Left lung (tissue), 10 donors: ENCODE measurements around the gene NTM. TPM values are rescaled to one million over a fixed set of nuclear protein-coding genes. Genes with fewer than 3 reads are reported as not detected.

Experiments used
- ATAC-seq: fragments of 200-7000 bp; cut with Tn5 transposase; one replicate; pipeline ENCODE4 v1.9.1; 2020; ENCODE audit warnings: moderate library complexity
- DNase-seq, 4 donors: peaks; one replicate each; pipeline ENCODE4 v3.0.0-alpha.2; 2013 to 2020
- H3K27ac ChIP-seq, 2 donors: fragments of 200-600 bp; sonication (generic) in 1 of 2; one replicate each; pipeline versions ENCODE4 v1.5.0 to v1.8.0; 2020 to 2021
- H3K27me3 ChIP-seq, 2 donors: fragments of 200-600 bp; sonication (generic) in 1 of 2; one replicate each; pipeline versions ENCODE4 v1.5.0 to v1.8.0; 2020 to 2021
- H3K36me3 ChIP-seq, 2 donors: fragments of 200-600 bp; sonication (generic) in 1 of 2; one replicate each; pipeline versions ENCODE4 v1.5.0 to v1.8.0; 2020 to 2021
- H3K4me1 ChIP-seq, 2 donors: fragments of 200-600 bp; one replicate each; pipeline ENCODE4 v1.8.0; 2021
- H3K4me3 ChIP-seq, 2 donors: fragments of 200-600 bp; sonication (generic) in 1 of 2; one replicate each; pipeline versions ENCODE4 v1.5.0 to v1.8.0; 2020 to 2021; ENCODE audit warnings: mild to moderate bottlenecking in 1 of 2
- H3K9me3 ChIP-seq, 2 donors: fragments of 200-600 bp; sonication (generic) in 1 of 2; one replicate each; pipeline versions ENCODE4 v1.5.0 to v1.8.0; 2020 to 2021
- intact Hi-C, 2 donors: fragments of 100-400 bp; cut with DNase I; formaldehyde crosslinking; loops; one replicate each; pipeline versions ENCODE4 v1.11.2 to v1.14.2; 2022
- polyA plus RNA-seq, 6 donors: library from polyadenylated mRNA; unstranded; fragments of 120-200 nt; gene quantifications; one replicate each; pipeline ENCODE4 v1.2.1, GENCODE V29; 2013; ENCODE audit not compliant: insufficient read length in 6 of 6
- total RNA-seq, 2 donors: library from RNA; stranded (reverse); fragmentation: NEBNext Ultra II Directional; extraction: Animal tissue kit (Norgen Biotek cat#: 25700); gene quantifications; one replicate each; pipeline ENCODE4 v1.2.1, GENCODE V29; 2021
- TF ChIP-seq, protein P1 (sequence below), 2 donors: fragments of 200-600 bp; sonication (generic) in 1 of 2; IDR thresholded peaks; one replicate each; pipeline versions ENCODE4 v1.5.0 to v1.8.0; 2021; ENCODE audit warnings: antibody characterized with exemption in 2 of 2
- donor health status: DM: no; HTN: yes; CAD: no.
- donor health status: DM: no; HTN: no; CAD: no.

NTM gene
- total and polyA plus RNA-seq, 8 donors = 9.5 to 31.0 (median 21.1) TPM

DNA sequence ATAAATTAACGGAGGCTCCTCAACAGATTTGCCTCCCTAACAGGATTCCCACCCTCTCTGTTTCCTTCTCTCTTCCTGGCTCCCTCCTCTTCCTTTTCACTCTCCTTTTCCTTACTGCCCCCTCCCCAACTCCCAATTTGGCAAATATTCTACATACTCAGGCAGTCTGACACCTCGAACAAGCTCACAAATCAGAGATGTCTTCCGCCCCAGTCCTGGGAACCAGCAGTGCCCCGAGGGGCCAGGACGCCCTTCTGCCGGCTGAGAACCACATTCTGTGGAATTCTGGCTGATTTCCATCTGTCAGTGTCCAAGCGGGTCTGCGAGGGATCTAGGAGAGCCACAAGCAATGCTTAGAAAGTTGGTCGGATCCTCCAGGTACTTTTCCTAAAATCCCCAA, 94.0 kb downstream of the NTM start:
- peaks cover 3 to 31% of the 10 kb centered on the region in 2 donors for H3K27me3 ChIP-seq
- DNase-seq = no peak
- ATAC-seq = no peak
- H3K9me3 ChIP-seq = no peaks in the 10 kb centered on the region
- H3K27ac ChIP-seq = no peak overlapping the region
- intact Hi-C loops = no loop called here
- H3K4me1 ChIP-seq = no peaks in the 10 kb centered on the region
- no peak overlapping the region for H3K4me3 ChIP-seq
- H3K36me3 ChIP-seq = no peaks in the 10 kb centered on the region
- TF ChIP-seq, protein P1, sequence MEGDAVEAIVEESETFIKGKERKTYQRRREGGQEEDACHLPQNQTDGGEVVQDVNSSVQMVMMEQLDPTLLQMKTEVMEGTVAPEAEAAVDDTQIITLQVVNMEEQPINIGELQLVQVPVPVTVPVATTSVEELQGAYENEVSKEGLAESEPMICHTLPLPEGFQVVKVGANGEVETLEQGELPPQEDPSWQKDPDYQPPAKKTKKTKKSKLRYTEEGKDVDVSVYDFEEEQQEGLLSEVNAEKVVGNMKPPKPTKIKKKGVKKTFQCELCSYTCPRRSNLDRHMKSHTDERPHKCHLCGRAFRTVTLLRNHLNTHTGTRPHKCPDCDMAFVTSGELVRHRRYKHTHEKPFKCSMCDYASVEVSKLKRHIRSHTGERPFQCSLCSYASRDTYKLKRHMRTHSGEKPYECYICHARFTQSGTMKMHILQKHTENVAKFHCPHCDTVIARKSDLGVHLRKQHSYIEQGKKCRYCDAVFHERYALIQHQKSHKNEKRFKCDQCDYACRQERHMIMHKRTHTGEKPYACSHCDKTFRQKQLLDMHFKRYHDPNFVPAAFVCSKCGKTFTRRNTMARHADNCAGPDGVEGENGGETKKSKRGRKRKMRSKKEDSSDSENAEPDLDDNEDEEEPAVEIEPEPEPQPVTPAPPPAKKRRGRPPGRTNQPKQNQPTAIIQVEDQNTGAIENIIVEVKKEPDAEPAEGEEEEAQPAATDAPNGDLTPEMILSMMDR (IDR thresholded peaks at IDR 0.05) = no peak

DNA sequence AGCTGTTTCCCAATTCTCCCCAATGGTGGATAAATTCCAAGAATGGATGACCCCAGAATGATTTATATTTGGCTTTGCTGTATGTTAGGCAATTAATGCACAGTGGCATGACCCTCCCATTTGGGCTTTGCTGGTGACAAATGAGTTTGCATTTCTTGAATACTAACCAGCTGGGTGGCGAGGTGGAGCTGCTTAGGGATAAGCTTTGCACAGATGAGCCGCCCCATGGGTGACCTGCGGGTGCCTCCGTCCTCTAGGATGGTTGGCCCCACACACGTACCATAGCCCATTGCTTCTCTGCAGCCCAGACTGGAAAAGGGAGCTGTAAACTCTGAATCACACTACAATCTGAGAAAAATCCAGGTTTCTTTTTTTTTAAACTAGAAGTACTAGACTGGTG, 94.6 kb downstream of the NTM start:
- peaks cover 3 to 31% of the 10 kb centered on the region in 2 donors for H3K27me3 ChIP-seq
- intact Hi-C loops = no loop called here
- no peaks in the 10 kb centered on the region for H3K4me1 ChIP-seq
- H3K36me3 ChIP-seq = no peaks in the 10 kb centered on the region
- TF ChIP-seq, protein P1 (IDR thresholded peaks at IDR 0.05) = no peak
- H3K27ac ChIP-seq = no peak overlapping the region
- ATAC-seq (no peak), DNase-seq (no peak)
- no peak overlapping the region for H3K4me3 ChIP-seq
- H3K9me3 ChIP-seq = no peaks in the 10 kb centered on the region

DNA sequence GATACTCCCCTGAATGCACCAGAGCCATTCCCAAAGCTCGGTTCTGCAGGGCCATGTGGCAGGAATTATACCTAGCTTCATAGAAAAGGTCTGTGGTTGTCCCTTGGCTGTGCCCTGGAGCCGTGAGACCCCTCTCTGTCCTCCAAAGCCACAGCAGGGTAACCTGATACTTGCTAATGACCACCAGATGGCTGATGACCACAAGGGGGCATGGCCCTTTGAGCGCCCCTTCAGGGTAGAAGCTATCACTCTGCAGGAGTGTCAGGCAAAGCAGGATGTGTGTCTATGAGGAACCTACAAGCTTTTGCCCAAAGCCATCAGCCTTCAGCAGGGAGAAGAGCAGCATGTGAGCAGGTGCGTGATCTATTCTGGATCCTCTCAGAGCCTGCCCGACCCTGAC, 95.3 kb downstream of the NTM start:
- Histone ChIP-seq H3K4me1 (no peaks in the 10 kb centered on the region), H3K36me3 (no peaks in the 10 kb centered on the region), H3K27ac (no peak overlapping the region), H3K27me3 (peaks cover 3 to 34% of the 10 kb centered on the region in 2 donors), H3K9me3 (no peaks in the 10 kb centered on the region), H3K4me3 (no peak overlapping the region)
- intact Hi-C loops = no loop called here
- ATAC-seq (no peak), DNase-seq (no peak)
- TF ChIP-seq, protein P1 (IDR thresholded peaks at IDR 0.05) = no peak

DNA sequence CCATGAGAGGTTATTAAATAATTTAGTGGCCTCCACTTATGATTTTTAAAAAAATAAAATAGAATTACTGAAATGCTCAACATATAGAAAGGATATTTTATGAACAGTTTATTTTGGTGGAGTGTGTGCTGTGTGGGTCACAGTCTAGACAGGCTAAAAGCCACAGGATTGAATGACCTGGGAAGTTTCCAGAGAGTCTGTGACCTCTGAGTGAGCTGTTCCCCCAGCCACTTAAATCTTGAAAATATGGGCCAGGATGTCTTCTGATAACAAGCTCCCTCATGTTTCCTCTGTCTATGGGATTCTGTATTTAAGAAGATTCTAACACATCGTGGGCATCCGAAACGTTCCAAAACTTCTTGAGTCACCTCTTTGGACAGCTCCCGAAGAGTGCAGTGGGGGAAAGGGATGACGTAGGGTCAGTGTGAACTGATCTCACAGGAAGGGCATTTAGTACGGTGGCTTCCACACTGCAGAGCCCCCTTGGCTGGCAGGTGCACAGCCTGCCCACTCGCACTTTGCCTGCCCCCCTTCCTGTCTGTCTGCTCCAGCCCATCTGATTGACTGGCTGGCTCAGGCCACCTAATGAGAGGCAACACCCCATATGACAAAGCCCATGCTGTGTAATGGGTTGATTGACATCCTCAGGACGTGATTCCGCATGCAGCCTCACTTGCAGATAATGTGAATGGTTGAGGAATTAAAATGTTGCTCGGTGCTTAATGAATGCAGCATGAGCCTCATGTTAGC, 97.4 kb downstream of the NTM start:
- no peak for DNase-seq
- no peaks in the 10 kb centered on the region for H3K4me1 ChIP-seq
- H3K9me3 ChIP-seq = no peaks in the 10 kb centered on the region
- no peaks in the 10 kb centered on the region for H3K36me3 ChIP-seq
- H3K4me3 ChIP-seq = no peak overlapping the region
- intact Hi-C loops = no loop called here
- TF ChIP-seq, protein P1 (IDR thresholded peaks at IDR 0.05) = no peak
- peaks cover 3 to 39% of the 10 kb centered on the region in 2 donors for H3K27me3 ChIP-seq
- no peak for ATAC-seq
- no peak overlapping the region for H3K27ac ChIP-seq

DNA sequence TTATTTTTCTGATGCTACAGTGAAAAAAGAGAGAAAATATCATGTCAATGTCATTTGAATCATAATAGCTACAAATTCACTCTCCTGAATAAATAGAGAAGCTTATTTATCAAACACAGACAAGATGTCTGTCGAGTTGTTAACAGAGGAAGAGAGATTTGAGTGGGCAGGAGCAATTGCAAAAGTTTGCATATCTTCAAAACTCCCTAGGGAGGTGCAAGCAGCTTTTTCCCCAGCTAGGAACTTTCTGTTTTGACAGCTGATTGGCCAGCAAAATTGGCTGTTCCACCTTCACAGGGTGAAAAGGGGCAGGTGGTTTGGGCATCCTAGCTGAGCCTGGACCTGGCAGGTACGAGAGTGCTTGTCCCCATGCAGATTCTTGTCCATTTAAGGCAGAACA, 98.2 kb downstream of the NTM start:
- Histone ChIP-seq H3K4me1 (no peaks in the 10 kb centered on the region), H3K4me3 (no peak overlapping the region), H3K9me3 (no peaks in the 10 kb centered on the region), H3K36me3 (no peaks in the 10 kb centered on the region), H3K27me3 (peaks cover 3 to 32% of the 10 kb centered on the region in 2 donors), H3K27ac (no peak overlapping the region)
- intact Hi-C loops = no loop called here
- no peak for DNase-seq
- ATAC-seq = no peak
- TF ChIP-seq, protein P1 (IDR thresholded peaks at IDR 0.05) = no peak
